Peyer's patch (tissue), 4 donors: ENCODE results near the gene CLASRP.

Source experiments
- CTCF ChIP-seq, 6 experiments: fragments of 450-650 bp in 4 of 6; fragments of 200-600 bp in 2 of 6; sonication (generic) in 1 of 6; IDR thresholded peaks; one replicate each; pipeline ENCODE4 v1.5.1; 2017 to 2019; ENCODE audit warnings: antibody characterized with exemption in 6 of 6, mild to moderate bottlenecking in 3 of 6, moderate library complexity in 1 of 6
- POLR2A ChIP-seq, 2 donors: fragments of 450-650 bp; IDR thresholded peaks; one replicate each; pipeline ENCODE4 v1.5.1; 2017; ENCODE audit warnings: antibody characterized with exemption in 2 of 2, mild to moderate bottlenecking in 2 of 2, moderate library complexity in 2 of 2

GRCh38 chr19:45019187-45019586, 19.7 kb upstream of the CLASRP start:
- no peak for TF ChIP-seq POLR2A (IDR thresholded peaks at IDR 0.05)
- no peak for TF ChIP-seq CTCF (IDR thresholded peaks at IDR 0.05)
